ENCODE data around the gene ANKRD34B.
"Not testable (repeated sequence)": the region's sequence is repeated elsewhere in the genome, so short reads cannot be mapped to it uniquely, and the experiment has no call there.

ANKRD34B gene

GRCh38 chr5:80569961-80570786 lies at the start of gene ANKRD34B:
TSS of gene ANKRD34B (minus strand) at chr5:80570280. CDS start at chr5:80560019, 10,261 bp downstream.
- peak; percentile 38 for DNase-seq

- no peak for DNase-seq
Observed at GRCh38 chr5:80619086-80619485, 49.0 kb upstream of the ANKRD34B start.

GRCh38 chr5:80618438-80618837 lies 48.4 kb upstream of the ANKRD34B start:
- DNase-seq, result no peak

GRCh38 chr5:80615266-80615914 lies 45.3 kb upstream of the ANKRD34B start:
- no peak for DNase-seq

GRCh38 chr5:80609692-80610091 lies 39.6 kb upstream of the ANKRD34B start:
- no peak for DNase-seq

- DNase-seq, result no peak
Observed at GRCh38 chr5:80608731-80609130, 38.7 kb upstream of the ANKRD34B start.

- DNase-seq, result no peak
Observed at GRCh38 chr5:80607832-80608231, 37.8 kb upstream of the ANKRD34B start.

GRCh38 chr5:80607343-80607742 lies 37.3 kb upstream of the ANKRD34B start:
- no peak for DNase-seq

GRCh38 chr5:80600943-80601693 lies 31.0 kb upstream of the ANKRD34B start:
- DNase-seq, result no peak

- DNase-seq, result no peak
Observed at GRCh38 chr5:80597500-80597899, 27.4 kb upstream of the ANKRD34B start.

GRCh38 chr5:80594810-80595209 lies 24.7 kb upstream of the ANKRD34B start:
- DNase-seq, result no peak

GRCh38 chr5:80592761-80593160 lies 22.7 kb upstream of the ANKRD34B start:
- no peak for DNase-seq

- DNase-seq, result no peak
Observed at GRCh38 chr5:80592105-80592504, 22.0 kb upstream of the ANKRD34B start.

GRCh38 chr5:80591352-80591751 lies 21.3 kb upstream of the ANKRD34B start:
- DNase-seq, result no peak

GRCh38 chr5:80590766-80591165 lies 20.7 kb upstream of the ANKRD34B start:
- DNase-seq, result no peak

GRCh38 chr5:80588858-80589540 lies 18.9 kb upstream of the ANKRD34B start:
- no peak for DNase-seq

- no peak for DNase-seq
Observed at GRCh38 chr5:80584770-80585169, 14.7 kb upstream of the ANKRD34B start.

GRCh38 chr5:80580291-80580690 lies 10.2 kb upstream of the ANKRD34B start:
- not testable (repeated sequence) for DNase-seq

- no peak for DNase-seq
Observed at GRCh38 chr5:80579050-80579449, 9.0 kb upstream of the ANKRD34B start.

- DNase-seq, result no peak
Observed at GRCh38 chr5:80577707-80578106, 7.6 kb upstream of the ANKRD34B start.

GRCh38 chr5:80576383-80576782 lies 6.3 kb upstream of the ANKRD34B start:
- no peak for DNase-seq

- DNase-seq, result no peak
Observed at GRCh38 chr5:80573062-80573461, 3.0 kb upstream of the ANKRD34B start.
